Testis (tissue), 3 donors: ENCODE results near the gene CTBP1. TPM values are rescaled to one million over a fixed set of nuclear protein-coding genes. Genes with fewer than 3 reads are reported as not detected.

Experiments used
- DNase-seq: peaks from one replicate; pipeline ENCODE4 v3.0.0-alpha.2; 2019
- H3K27ac ChIP-seq, 2 donors: fragments of 200-600 bp; sonication (generic); one replicate each; pipeline ENCODE4 v1.5.1; 2019
- H3K27me3 ChIP-seq: fragments of 200-600 bp; sonication (generic); one replicate; pipeline ENCODE4 v1.5.1; 2019
- H3K36me3 ChIP-seq: fragments of 200-600 bp; sonication (generic); one replicate; pipeline ENCODE4 v1.5.1; 2017; ENCODE audit warnings: low read depth; ENCODE audit errors: missing control alignments
- H3K4me1 ChIP-seq: fragments of 200-600 bp; sonication (generic); one replicate; pipeline ENCODE4 v1.5.1; 2019
- H3K4me3 ChIP-seq, 2 donors: fragments of 200-600 bp; sonication (generic); one replicate each; pipeline ENCODE4 v1.5.1; 2017 to 2019
- H3K9me3 ChIP-seq: fragments of 200-600 bp; sonication (generic); one replicate; pipeline ENCODE4 v1.5.1; 2017
- POLR2A ChIP-seq: fragments of 450-650 bp; IDR thresholded peaks from one replicate; pipeline ENCODE4 v1.6.1; 2017; ENCODE audit warnings: antibody characterized with exemption, mild to moderate bottlenecking, moderate library complexity
- WGBS, 2 donors: methylation state at CpG; one replicate each; pipeline ENCODE4 v1.1.5; 2018; 5-methylcytosine and 5-hydroxymethylcytosine counted together
- intact Hi-C: fragments of 100-400 bp; cut with DNase I; formaldehyde crosslinking; loops from one replicate; pipeline ENCODE4 v1.15.1; 2023; ENCODE audit warnings: low total_unique reads
- polyA plus RNA-seq: library from polyadenylated mRNA; stranded (reverse); fragments of 350-450 nt; fragmentation: Illumina TruSeq; extraction: RNeasy Lipid Tissue Mini Kit (QIAGEN cat#74804); gene quantifications from one replicate; pipeline ENCODE4 v1.2.3, GENCODE V29; 2014; ENCODE audit warnings: low read depth, low replicate concordance; ENCODE audit not compliant: insufficient read depth
- total RNA-seq, 2 donors: library from RNA; depleted of rRNA; stranded (reverse); fragments of >200 nt; gene quantifications; one replicate each; pipeline ENCODE4 v1.2.3, GENCODE V29; 2016
- TF ChIP-seq, protein P1 (sequence below), 3 experiments: fragments of 450-650 bp in 2 of 3; fragments of 200-600 bp in 1 of 3; sonication (generic) in 1 of 3; IDR thresholded peaks; one replicate each; pipeline ENCODE4 v1.5.1; 2016 to 2019; ENCODE audit warnings: antibody characterized with exemption in 3 of 3, mild to moderate bottlenecking in 2 of 3, moderate library complexity in 1 of 3

The CTBP1 gene
- total and polyA plus RNA-seq, 3 donors from 2014 or later, result 72.6 to 245 (median 240) TPM

DNA sequence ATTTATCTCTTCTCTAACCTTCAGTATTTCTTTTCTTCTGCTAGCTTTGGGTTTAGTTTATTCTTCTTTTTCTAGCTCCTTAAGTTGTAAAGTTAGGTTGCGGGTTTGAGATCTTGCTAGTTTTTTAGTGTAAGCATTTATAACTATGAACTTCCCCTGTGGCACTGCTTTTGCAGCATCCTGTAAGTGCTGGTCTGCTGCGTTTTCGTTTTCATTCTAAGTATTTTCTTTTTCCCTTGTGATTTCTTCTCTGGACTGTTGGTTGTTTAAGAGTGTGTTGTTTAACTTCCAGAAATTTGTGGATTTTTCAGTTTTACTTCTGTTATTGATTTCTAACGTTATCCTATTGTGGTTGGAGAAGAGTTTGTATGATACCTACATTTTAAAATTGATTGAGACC lies 11.0 kb upstream of the CTBP1 start:
- Histone ChIP-seq H3K9me3 (no peaks in the 10 kb centered on the region), H3K4me1 (no peaks in the 10 kb centered on the region), H3K27ac (no peak overlapping the region), H3K4me3 (no peak overlapping the region), H3K36me3 (no peaks in the 10 kb centered on the region), H3K27me3 (no peaks in the 10 kb centered on the region)
- no peak for TF ChIP-seq POLR2A
- TF ChIP-seq, protein P1, sequence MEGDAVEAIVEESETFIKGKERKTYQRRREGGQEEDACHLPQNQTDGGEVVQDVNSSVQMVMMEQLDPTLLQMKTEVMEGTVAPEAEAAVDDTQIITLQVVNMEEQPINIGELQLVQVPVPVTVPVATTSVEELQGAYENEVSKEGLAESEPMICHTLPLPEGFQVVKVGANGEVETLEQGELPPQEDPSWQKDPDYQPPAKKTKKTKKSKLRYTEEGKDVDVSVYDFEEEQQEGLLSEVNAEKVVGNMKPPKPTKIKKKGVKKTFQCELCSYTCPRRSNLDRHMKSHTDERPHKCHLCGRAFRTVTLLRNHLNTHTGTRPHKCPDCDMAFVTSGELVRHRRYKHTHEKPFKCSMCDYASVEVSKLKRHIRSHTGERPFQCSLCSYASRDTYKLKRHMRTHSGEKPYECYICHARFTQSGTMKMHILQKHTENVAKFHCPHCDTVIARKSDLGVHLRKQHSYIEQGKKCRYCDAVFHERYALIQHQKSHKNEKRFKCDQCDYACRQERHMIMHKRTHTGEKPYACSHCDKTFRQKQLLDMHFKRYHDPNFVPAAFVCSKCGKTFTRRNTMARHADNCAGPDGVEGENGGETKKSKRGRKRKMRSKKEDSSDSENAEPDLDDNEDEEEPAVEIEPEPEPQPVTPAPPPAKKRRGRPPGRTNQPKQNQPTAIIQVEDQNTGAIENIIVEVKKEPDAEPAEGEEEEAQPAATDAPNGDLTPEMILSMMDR (IDR thresholded peaks at IDR 0.05), result no peak
- WGBS, 2 donors, result 91 to 93% methylated on average over 4 of the region's 4 CpGs
- intact Hi-C loops, result no loop called here
- no peak for DNase-seq

DNA sequence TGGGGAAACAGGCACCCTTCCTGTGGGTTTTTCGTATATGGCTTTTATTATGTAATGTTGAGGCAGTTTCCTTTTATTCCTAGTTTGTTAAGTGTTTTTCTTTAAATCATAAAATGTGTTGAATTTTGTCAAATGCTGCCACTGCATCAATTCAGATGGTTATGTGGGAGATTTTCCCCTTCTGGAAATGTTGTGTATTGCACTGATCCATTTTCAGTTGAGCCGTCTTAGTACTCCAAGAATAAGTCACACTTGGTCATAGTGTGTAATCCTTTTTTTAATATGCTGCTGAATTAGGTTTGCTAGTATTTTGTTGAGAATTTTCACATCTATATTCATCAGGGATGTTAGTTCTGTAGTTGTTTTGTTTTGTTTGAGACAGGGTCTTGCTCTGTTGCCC lies 9.5 kb upstream of the CTBP1 start:
- no peaks in the 10 kb centered on the region for H3K27me3 ChIP-seq
- 92 to 95% methylated on average over 2 of the region's 2 CpGs for WGBS, 2 donors
- no peak overlapping the region for H3K4me3 ChIP-seq
- no peaks in the 10 kb centered on the region for H3K36me3 ChIP-seq
- H3K9me3 ChIP-seq, result no peaks in the 10 kb centered on the region
- no peak for DNase-seq
- no peak for TF ChIP-seq POLR2A
- TF ChIP-seq, protein P1 (IDR thresholded peaks at IDR 0.05), result no peak
- intact Hi-C loops, result no loop called here
- H3K4me1 ChIP-seq, result no peaks in the 10 kb centered on the region
- no peak overlapping the region for H3K27ac ChIP-seq

DNA sequence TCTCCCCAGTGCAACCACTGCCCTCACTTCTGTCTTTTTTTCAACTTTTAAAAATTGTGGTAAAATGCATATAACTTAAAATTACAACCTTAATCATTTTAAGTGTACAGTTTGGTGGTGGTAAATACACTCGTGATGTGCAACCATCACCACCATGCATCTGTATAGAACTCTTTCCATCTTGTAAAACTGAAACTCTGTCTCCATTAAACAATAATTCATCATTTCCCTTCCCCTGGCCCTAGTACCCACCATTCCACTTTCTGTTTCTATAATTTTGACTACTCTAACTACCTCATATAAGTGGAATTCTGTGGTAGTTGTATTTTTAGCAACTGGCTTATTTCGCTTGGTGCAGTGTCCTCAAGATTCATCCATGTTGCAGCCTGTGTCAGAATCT lies 6.8 kb upstream of the CTBP1 start:
- H3K4me3 ChIP-seq, result no peak overlapping the region
- WGBS, 2 donors, result 89 to 93% methylated on average over 2 of the region's 2 CpGs
- no peak for DNase-seq
- no peaks in the 10 kb centered on the region for H3K9me3 ChIP-seq
- TF ChIP-seq POLR2A, result no peak
- TF ChIP-seq, protein P1 (IDR thresholded peaks at IDR 0.05), result no peak
- H3K36me3 ChIP-seq, result no peaks in the 10 kb centered on the region
- peaks cover 2% of the 10 kb centered on the region for H3K4me1 ChIP-seq
- intact Hi-C loops, result no loop called here
- H3K27ac ChIP-seq, result no peak overlapping the region
- H3K27me3 ChIP-seq, result no peaks in the 10 kb centered on the region

DNA sequence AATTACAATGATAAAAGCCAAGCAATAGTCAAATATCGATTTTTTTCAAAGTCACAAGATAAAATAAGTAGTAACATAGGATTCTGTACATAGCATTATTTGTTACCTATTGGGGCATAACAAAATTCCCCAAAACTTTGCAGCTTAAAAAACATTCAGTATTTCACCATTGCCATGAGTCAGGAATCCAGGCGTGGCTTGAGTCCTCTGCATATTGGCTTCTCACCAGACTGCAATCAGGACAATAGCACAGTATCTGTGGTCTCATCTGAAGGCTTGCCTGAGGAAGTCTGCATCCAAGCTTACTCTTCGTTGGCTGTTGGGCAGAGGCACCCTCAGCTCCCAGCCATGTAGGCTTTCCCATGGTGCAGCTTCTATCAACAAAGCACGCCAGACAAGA lies 6.2 kb upstream of the CTBP1 start:
- Histone ChIP-seq H3K27me3 (no peaks in the 10 kb centered on the region), H3K4me1 (peaks cover 8% of the 10 kb centered on the region), H3K27ac (no peak overlapping the region), H3K9me3 (no peaks in the 10 kb centered on the region), H3K36me3 (no peaks in the 10 kb centered on the region), H3K4me3 (no peak overlapping the region)
- 89 to 93% methylated on average over 4 of the region's 4 CpGs for WGBS, 2 donors
- TF ChIP-seq POLR2A, result no peak
- TF ChIP-seq, protein P1 (IDR thresholded peaks at IDR 0.05), result no peak
- DNase-seq, result no peak
- intact Hi-C loops, result no loop called here

DNA sequence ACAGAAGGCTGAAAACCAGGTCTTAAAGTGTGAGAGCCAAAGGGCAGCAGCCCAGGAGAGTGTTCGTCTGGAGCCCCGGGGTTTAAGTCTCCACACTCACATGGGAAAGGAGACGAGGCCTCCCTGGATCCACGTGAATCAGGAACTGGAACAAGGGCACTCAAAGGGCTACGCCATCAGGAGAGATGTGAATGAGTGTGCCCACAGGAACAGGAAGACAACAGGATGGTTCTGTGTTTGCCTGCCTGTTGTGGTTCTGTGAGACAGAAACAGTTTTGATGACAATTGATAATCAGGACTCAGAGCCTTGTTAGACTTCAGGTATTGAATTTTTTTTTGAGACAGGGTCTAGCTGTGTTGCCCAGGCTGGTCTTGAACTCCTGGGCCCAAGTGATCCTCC lies 4.9 kb upstream of the CTBP1 start:
- intact Hi-C loops, result no loop called here
- H3K4me1 ChIP-seq, result peaks cover 12% of the 10 kb centered on the region
- no peak overlapping the region for H3K27ac ChIP-seq
- H3K27me3 ChIP-seq, result no peaks in the 10 kb centered on the region
- DNase-seq, result no peak
- no peaks in the 10 kb centered on the region for H3K36me3 ChIP-seq
- 95 to 98% methylated on average over 5 of the region's 5 CpGs for WGBS, 2 donors
- no peak overlapping the region for H3K4me3 ChIP-seq
- H3K9me3 ChIP-seq, result no peaks in the 10 kb centered on the region
- TF ChIP-seq POLR2A, result no peak
- TF ChIP-seq, protein P1 (IDR thresholded peaks at IDR 0.05), result no peak
